ENCODE measurements around the gene PIGS.

Gene PIGS

DNA sequence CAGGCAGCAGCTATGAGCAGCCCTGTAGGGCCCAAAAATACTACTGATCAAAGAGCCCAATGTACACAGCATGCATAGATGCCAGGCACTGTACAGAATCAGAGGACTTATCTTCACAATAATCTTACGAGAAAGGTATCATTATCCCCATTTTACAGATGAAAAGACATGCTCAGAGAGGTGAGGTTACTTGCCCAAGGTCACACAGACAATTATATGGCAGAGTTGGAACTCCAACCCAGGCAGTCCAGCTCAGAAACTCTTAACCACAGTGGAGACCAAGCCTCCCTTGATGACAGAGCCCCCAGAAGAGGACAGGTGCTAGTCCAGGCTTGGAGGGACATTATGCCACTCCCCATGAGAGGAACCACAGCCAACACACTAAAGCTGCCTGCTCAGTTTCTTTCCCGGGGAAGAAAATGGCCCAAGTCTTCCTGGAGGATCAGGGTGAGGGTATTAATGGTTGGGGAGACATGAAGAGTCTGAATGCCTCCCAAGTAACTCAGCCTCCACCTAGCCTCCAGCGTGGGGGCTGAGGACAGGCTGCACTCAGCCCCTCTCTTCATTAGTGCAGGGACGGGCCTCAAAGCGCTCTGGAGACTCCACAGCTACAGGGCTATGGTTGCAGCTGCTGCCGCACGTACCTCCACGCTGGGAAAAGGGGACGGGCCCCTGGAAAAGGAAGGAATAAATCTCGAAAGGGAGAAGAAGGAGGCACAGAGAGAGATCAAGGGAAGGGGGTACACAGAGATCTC, 19.7 kb downstream of the PIGS start:
- Histone ChIP-seq H3K36me3 (ENCODE audit: control insufficient read depth, insufficient read depth, low read length) (peaks cover 19% of the 10 kb centered on the region), H3K4me3 (ENCODE audit: insufficient read depth, low read depth, low read length) (peak overlapping the region; percentile 55), H3K4me1 (ENCODE audit: control insufficient read depth, insufficient read depth, low read length) (peaks cover 17% of the 10 kb centered on the region), H3K27me3 (ENCODE audit: control insufficient read depth, insufficient read depth, low read length, poor library complexity, severe bottlenecking) (no peaks in the 10 kb centered on the region), H3K9me3 (ENCODE audit: control insufficient read depth, low read length) (no peaks in the 10 kb centered on the region), H3K27ac (ENCODE audit: insufficient read depth, low read depth, low read length, poor library complexity, severe bottlenecking) (no peak overlapping the region)
- 17 to 21% methylated on average over 10 of the region's 10 CpGs for WGBS, 2 experiments

DNA sequence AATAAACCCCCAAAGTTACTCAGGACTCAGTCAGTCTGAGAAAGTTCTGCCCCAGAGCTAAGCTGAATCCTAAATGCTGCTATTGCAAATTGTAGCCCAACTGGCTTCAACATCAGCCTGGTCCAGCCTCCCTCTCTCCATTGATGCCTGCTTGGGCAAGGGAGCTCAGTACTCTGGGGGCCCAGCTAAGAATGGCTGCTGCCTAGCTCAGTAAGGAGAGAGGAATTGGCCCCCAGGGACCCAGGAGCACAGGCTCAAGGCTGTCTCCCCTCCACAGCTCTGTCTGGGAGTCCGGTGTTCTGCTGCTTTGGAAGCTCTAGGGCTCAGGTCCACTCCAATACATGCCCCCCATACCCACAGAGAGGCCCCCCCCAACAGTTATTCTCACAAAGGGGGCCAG, 20.5 kb downstream of the PIGS start:
- Histone ChIP-seq H3K27ac (ENCODE audit: insufficient read depth, low read depth, low read length, poor library complexity, severe bottlenecking) (no peak overlapping the region), H3K27me3 (ENCODE audit: control insufficient read depth, insufficient read depth, low read length, poor library complexity, severe bottlenecking) (no peaks in the 10 kb centered on the region), H3K4me1 (ENCODE audit: control insufficient read depth, insufficient read depth, low read length) (peaks cover 17% of the 10 kb centered on the region), H3K36me3 (ENCODE audit: control insufficient read depth, insufficient read depth, low read length) (peaks cover 15% of the 10 kb centered on the region), H3K4me3 (ENCODE audit: insufficient read depth, low read depth, low read length) (no peak overlapping the region), H3K9me3 (ENCODE audit: control insufficient read depth, low read length) (no peaks in the 10 kb centered on the region)
- 85 to 93% methylated on average over 1 of the region's 1 CpG for WGBS, 2 experiments

- H3K9me3 ChIP-seq (ENCODE audit: control insufficient read depth, low read length) = no peaks in the 10 kb centered on the region
- peaks cover 8% of the 10 kb centered on the region for H3K36me3 ChIP-seq (ENCODE audit: control insufficient read depth, insufficient read depth, low read length)
- H3K4me3 ChIP-seq (ENCODE audit: insufficient read depth, low read depth, low read length) = no peak overlapping the region
- H3K4me1 ChIP-seq (ENCODE audit: control insufficient read depth, insufficient read depth, low read length) = peaks cover 17% of the 10 kb centered on the region
- WGBS, 2 experiments = 69 to 82% methylated on average over 3 of the region's 3 CpGs
- no peaks in the 10 kb centered on the region for H3K27me3 ChIP-seq (ENCODE audit: control insufficient read depth, insufficient read depth, low read length, poor library complexity, severe bottlenecking)
- H3K27ac ChIP-seq (ENCODE audit: insufficient read depth, low read depth, low read length, poor library complexity, severe bottlenecking) = peak overlapping the region; percentile 60
Measured at GRCh38 chr17:28549236-28550132, 21.8 kb downstream of the PIGS start.

DNA sequence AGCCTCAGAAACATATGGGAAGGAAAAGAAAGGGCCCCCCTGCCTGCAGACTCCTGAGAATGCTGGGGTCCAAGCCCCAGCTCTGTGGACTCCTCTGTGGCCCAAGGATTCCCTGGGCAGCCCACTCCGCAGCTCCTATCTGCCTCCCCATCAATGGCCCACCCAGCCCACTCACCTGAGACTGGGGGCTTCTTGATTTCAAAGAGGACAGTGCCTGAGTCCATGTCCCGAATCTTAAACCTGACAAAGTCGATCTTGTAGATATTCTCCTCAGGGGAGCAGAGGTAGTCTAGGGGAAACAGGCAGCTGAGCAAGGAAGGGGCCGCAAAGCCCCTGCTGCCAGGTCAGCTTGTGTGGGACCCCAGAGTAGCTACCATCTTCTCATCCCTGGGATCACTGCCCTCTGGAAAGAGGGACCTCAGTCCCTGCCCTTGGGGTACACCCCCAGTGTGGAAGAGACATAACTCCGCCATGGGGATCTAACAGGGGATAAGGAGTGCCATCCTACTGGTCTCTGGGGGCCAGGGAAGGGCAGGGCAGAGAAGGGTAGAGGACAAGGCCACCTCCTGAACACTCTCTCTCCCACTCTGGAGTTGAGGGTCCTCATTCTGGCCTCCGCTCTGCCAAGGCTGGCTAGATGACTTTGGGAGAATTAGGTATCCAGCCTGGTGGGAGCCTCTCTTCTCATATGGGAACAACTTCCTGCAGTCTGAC, 22.8 kb downstream of the PIGS start:
- H3K27ac ChIP-seq (ENCODE audit: insufficient read depth, low read depth, low read length, poor library complexity, severe bottlenecking) = no peak overlapping the region
- 91% methylated on average over 6 of the region's 6 CpGs for WGBS, 2 experiments
- peaks cover 17% of the 10 kb centered on the region for H3K4me1 ChIP-seq (ENCODE audit: control insufficient read depth, insufficient read depth, low read length)
- peaks cover 1% of the 10 kb centered on the region for H3K36me3 ChIP-seq (ENCODE audit: control insufficient read depth, insufficient read depth, low read length)
- no peak overlapping the region for H3K4me3 ChIP-seq (ENCODE audit: insufficient read depth, low read depth, low read length)
- no peaks in the 10 kb centered on the region for H3K27me3 ChIP-seq (ENCODE audit: control insufficient read depth, insufficient read depth, low read length, poor library complexity, severe bottlenecking)
- no peaks in the 10 kb centered on the region for H3K9me3 ChIP-seq (ENCODE audit: control insufficient read depth, low read length)

- Histone ChIP-seq H3K4me3 (ENCODE audit: insufficient read depth, low read depth, low read length) (no peak overlapping the region), H3K9me3 (ENCODE audit: control insufficient read depth, low read length) (no peaks in the 10 kb centered on the region), H3K27ac (ENCODE audit: insufficient read depth, low read depth, low read length, poor library complexity, severe bottlenecking) (no peak overlapping the region), H3K27me3 (ENCODE audit: control insufficient read depth, insufficient read depth, low read length, poor library complexity, severe bottlenecking) (no peaks in the 10 kb centered on the region), H3K36me3 (ENCODE audit: control insufficient read depth, insufficient read depth, low read length) (no peaks in the 10 kb centered on the region), H3K4me1 (ENCODE audit: control insufficient read depth, insufficient read depth, low read length) (peaks cover 17% of the 10 kb centered on the region)
- WGBS, 2 experiments = 77 to 78% methylated on average over 26 of the region's 26 CpGs
Measured at GRCh38 chr17:28547623-28548416, 23.5 kb downstream of the PIGS start.

- Histone ChIP-seq H3K9me3 (ENCODE audit: control insufficient read depth, low read length) (no peaks in the 10 kb centered on the region), H3K36me3 (ENCODE audit: control insufficient read depth, insufficient read depth, low read length) (no peaks in the 10 kb centered on the region), H3K4me1 (ENCODE audit: control insufficient read depth, insufficient read depth, low read length) (peaks cover 17% of the 10 kb centered on the region), H3K27ac (ENCODE audit: insufficient read depth, low read depth, low read length, poor library complexity, severe bottlenecking) (no peak overlapping the region), H3K4me3 (ENCODE audit: insufficient read depth, low read depth, low read length) (no peak overlapping the region), H3K27me3 (ENCODE audit: control insufficient read depth, insufficient read depth, low read length, poor library complexity, severe bottlenecking) (no peaks in the 10 kb centered on the region)
- WGBS, 2 experiments = 93 to 95% methylated on average over 14 of the region's 14 CpGs
Measured at GRCh38 chr17:28547096-28547622, 24.2 kb downstream of the PIGS start.

- no peaks in the 10 kb centered on the region for H3K36me3 ChIP-seq (ENCODE audit: control insufficient read depth, insufficient read depth, low read length)
- H3K27ac ChIP-seq (ENCODE audit: insufficient read depth, low read depth, low read length, poor library complexity, severe bottlenecking) = no peak overlapping the region
- H3K27me3 ChIP-seq (ENCODE audit: control insufficient read depth, insufficient read depth, low read length, poor library complexity, severe bottlenecking) = no peaks in the 10 kb centered on the region
- 84 to 88% methylated on average over 6 of the region's 6 CpGs for WGBS, 2 experiments
- H3K4me1 ChIP-seq (ENCODE audit: control insufficient read depth, insufficient read depth, low read length) = peaks cover 15% of the 10 kb centered on the region
- H3K9me3 ChIP-seq (ENCODE audit: control insufficient read depth, low read length) = no peaks in the 10 kb centered on the region
- no peak overlapping the region for H3K4me3 ChIP-seq (ENCODE audit: insufficient read depth, low read depth, low read length)
Measured at GRCh38 chr17:28545787-28546415, 25.4 kb downstream of the PIGS start.

GRCh38 chr17:28545141-28545503, 26.2 kb downstream of the PIGS start:
- Histone ChIP-seq H3K36me3 (ENCODE audit: control insufficient read depth, insufficient read depth, low read length) (no peaks in the 10 kb centered on the region), H3K9me3 (ENCODE audit: control insufficient read depth, low read length) (no peaks in the 10 kb centered on the region), H3K4me3 (ENCODE audit: insufficient read depth, low read depth, low read length) (no peak overlapping the region), H3K27me3 (ENCODE audit: control insufficient read depth, insufficient read depth, low read length, poor library complexity, severe bottlenecking) (no peaks in the 10 kb centered on the region), H3K4me1 (ENCODE audit: control insufficient read depth, insufficient read depth, low read length) (peaks cover 10% of the 10 kb centered on the region), H3K27ac (ENCODE audit: insufficient read depth, low read depth, low read length, poor library complexity, severe bottlenecking) (no peak overlapping the region)
- WGBS, 2 experiments = 84 to 89% methylated on average over 2 of the region's 2 CpGs

DNA sequence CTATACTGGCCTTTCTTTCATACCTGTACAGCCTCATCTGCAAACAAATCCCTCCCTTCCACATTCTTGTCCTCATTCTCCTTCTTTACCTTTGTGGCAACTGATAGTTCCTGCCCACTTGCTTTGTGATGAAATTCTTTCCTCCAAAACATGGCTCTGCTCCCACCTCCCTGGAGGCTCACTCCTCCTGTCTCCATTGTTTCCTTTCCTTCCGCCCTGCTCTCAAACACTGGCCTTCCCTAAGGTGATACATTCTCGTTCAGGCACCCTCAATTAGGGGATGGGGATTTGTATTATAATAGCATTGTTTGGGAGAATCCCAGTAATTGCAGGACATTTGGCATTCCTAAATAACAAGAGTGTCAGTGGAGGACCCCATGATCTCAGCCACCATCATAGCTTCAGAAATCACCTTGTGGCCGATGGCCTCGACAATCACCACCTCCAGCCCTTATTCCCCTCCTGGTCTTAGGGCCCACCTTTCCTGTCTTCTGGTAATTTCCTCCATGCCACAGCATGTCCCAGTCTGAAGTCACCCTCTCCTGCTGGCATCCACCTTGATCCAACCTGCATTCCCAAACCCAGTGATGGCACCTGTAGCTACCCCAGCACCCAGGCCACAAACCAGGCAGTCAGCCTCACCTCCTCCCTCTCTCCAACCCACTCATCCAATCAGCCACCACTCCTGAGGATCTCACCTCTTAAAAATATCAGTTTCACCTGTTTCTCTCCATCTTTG, 26.8 kb downstream of the PIGS start:
- H3K27me3 ChIP-seq (ENCODE audit: control insufficient read depth, insufficient read depth, low read length, poor library complexity, severe bottlenecking) = no peaks in the 10 kb centered on the region
- H3K9me3 ChIP-seq (ENCODE audit: control insufficient read depth, low read length) = no peaks in the 10 kb centered on the region
- H3K27ac ChIP-seq (ENCODE audit: insufficient read depth, low read depth, low read length, poor library complexity, severe bottlenecking) = no peak overlapping the region
- peaks cover 4% of the 10 kb centered on the region for H3K4me1 ChIP-seq (ENCODE audit: control insufficient read depth, insufficient read depth, low read length)
- no peak overlapping the region for H3K4me3 ChIP-seq (ENCODE audit: insufficient read depth, low read depth, low read length)
- WGBS, 2 experiments = 80 to 86% methylated on average over 3 to 4 of the region's 4 CpGs
- H3K36me3 ChIP-seq (ENCODE audit: control insufficient read depth, insufficient read depth, low read length) = no peaks in the 10 kb centered on the region
